GM12878 (cell line): ENCODE data around the gene GPC5.

Experiments used
- FOS ChIP-seq: IDR thresholded peaks from 3 replicates; pipeline ENCODE4 v1.6.1; 2011; ENCODE audit warnings: borderline replicate concordance; ENCODE audit not compliant: insufficient read length; ENCODE audit errors: extremely low read depth
- JUND ChIP-seq: IDR thresholded peaks from 2 replicates; pipeline ENCODE4 v1.6.1; 2012; ENCODE audit warnings: low read depth, mild to moderate bottlenecking, low read length, improper control_type of control experiment, moderate library complexity
- NFIC ChIP-seq: IDR thresholded peaks from 2 replicates; pipeline ENCODE4 v1.6.1; 2012; ENCODE audit warnings: low read depth, mild to moderate bottlenecking, inconsistent platforms, low read length, moderate library complexity
- POLR2AphosphoS5 ChIP-seq: IDR thresholded peaks from 2 replicates; pipeline ENCODE4 v1.6.1; 2011; ENCODE audit warnings: mild to moderate bottlenecking, low read length, inconsistent platforms
- YY1 ChIP-seq: IDR thresholded peaks from 2 replicates; pipeline ENCODE4 v1.6.1; 2011; ENCODE audit warnings: low read depth, mild to moderate bottlenecking, low read length
- TF ChIP-seq, protein P1 (sequence below), 3 experiments: IDR thresholded peaks in 2 of 3; conservative IDR thresholded peaks in 1 of 3; 2 replicates each; pipeline ENCODE4 v1.5.1; 2011; ENCODE audit warnings: low read depth in 3 of 3, low read length in 3 of 3, mild to moderate bottlenecking in 3 of 3, control low read depth in 2 of 3, moderate library complexity in 2 of 3, inconsistent platforms in 1 of 3, mixed read lengths in 1 of 3; ENCODE audit not compliant: control insufficient read depth in 2 of 3, insufficient read depth in 1 of 3; ENCODE audit errors: extremely low read depth in 1 of 3
- TF ChIP-seq, protein P2 (sequence below): fragments of 450-650 bp; IDR thresholded peaks from 2 replicates; pipeline ENCODE4 v1.6.1; 2017; ENCODE audit warnings: low read depth, mild to moderate bottlenecking, moderate library complexity

DNA sequence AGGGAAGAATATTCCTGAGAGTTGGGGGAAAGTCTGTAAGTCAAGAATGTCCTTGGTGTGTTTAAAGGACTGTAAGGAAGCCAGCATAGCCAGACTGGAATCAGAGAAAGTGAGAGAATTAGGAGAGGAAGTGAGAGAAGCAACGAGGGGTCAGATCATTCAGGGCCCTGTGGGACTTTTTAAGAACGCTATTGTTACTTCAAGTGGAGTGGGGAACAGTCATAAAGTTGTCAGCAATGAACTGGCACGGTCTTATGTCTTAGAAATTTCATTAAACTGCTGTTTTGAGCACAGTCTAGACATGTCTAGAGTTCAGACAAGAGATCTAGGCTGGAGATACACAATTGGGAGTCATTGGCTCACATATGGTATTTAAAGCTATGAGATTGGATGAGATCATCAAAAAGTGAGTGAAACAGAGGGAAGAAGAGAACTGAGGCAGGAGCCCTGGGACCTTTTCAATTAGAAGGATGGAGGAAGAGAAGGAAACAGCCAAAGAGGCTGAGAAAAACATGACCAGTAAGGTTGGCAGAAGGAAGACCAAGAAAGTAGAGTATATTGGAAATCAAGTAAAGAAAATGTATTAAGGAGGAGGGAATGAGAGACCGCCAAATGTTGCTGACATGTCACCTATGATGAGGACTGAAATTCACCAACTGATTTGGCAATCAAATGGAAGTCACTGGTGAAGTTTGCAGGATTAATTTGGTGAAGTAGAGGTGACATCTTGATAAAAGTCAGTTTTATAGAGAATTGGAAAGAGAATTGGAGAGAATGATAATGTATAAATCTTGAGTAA, 263.5 kb downstream of the GPC5 start:
- TF ChIP-seq, protein P1, sequence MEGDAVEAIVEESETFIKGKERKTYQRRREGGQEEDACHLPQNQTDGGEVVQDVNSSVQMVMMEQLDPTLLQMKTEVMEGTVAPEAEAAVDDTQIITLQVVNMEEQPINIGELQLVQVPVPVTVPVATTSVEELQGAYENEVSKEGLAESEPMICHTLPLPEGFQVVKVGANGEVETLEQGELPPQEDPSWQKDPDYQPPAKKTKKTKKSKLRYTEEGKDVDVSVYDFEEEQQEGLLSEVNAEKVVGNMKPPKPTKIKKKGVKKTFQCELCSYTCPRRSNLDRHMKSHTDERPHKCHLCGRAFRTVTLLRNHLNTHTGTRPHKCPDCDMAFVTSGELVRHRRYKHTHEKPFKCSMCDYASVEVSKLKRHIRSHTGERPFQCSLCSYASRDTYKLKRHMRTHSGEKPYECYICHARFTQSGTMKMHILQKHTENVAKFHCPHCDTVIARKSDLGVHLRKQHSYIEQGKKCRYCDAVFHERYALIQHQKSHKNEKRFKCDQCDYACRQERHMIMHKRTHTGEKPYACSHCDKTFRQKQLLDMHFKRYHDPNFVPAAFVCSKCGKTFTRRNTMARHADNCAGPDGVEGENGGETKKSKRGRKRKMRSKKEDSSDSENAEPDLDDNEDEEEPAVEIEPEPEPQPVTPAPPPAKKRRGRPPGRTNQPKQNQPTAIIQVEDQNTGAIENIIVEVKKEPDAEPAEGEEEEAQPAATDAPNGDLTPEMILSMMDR (IDR thresholded peaks at IDR 0.05 in 2 of 3, conservative IDR thresholded peaks at IDR 0.05 in 1 of 3; ENCODE audit: control insufficient read depth in 2 of 3, extremely low read depth in 1 of 3, insufficient read depth in 1 of 3, low read depth in 3 of 3, low read length in 3 of 3): no peak
- TF ChIP-seq NFIC (no peak), FOS (no peak), JUND (no peak), YY1 (no peak), POLR2AphosphoS5 (no peak)
- TF ChIP-seq, protein P2, sequence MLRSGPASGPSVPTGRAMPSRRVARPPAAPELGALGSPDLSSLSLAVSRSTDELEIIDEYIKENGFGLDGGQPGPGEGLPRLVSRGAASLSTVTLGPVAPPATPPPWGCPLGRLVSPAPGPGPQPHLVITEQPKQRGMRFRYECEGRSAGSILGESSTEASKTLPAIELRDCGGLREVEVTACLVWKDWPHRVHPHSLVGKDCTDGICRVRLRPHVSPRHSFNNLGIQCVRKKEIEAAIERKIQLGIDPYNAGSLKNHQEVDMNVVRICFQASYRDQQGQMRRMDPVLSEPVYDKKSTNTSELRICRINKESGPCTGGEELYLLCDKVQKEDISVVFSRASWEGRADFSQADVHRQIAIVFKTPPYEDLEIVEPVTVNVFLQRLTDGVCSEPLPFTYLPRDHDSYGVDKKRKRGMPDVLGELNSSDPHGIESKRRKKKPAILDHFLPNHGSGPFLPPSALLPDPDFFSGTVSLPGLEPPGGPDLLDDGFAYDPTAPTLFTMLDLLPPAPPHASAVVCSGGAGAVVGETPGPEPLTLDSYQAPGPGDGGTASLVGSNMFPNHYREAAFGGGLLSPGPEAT: no peak
